ENCODE measurements around the gene ZNF816. TPM values are rescaled to one million over a fixed set of nuclear protein-coding genes. Genes with fewer than 3 reads are reported as not detected.

The ZNF816 gene
- total and polyA plus RNA-seq, 2 of the 8 experiments (the other 6 are each of a cell fraction or from before 2014, with no cell fraction given) = 2.7 to 13.2 TPM

GRCh38 chr19:52967772-52968171 lies 5.1 kb upstream of the ZNF816 start:
- Histone ChIP-seq H3K4me3 (ENCODE audit: extremely low read depth in 1 of 4, insufficient read depth in 2 of 4, low read depth in 3 of 4, low read length in 4 of 4) (no peak overlapping the region), H3K23ac (ENCODE audit: insufficient read length) (no peak overlapping the region)

More at GRCh38 chr19:52967772-52968171, 5.1 kb upstream of the ZNF816 start:
- no peaks in the 10 kb centered on the region for H3K79me2 ChIP-seq (ENCODE audit: control insufficient read depth in 1 of 2, insufficient read depth in 2 of 2, low read length in 2 of 2)
- H3K79me1 ChIP-seq (ENCODE audit: low read depth, low read length) = no peaks in the 10 kb centered on the region
- no peak overlapping the region for H2BK15ac ChIP-seq (ENCODE audit: low read length)
- H3K9me3 ChIP-seq (ENCODE audit: insufficient read depth in 2 of 2, low read depth in 1 of 2, low read length in 1 of 2) = peaks cover 0 to 6% of the 10 kb centered on the region in 2 experiments; a peak in 1 of 4 replicates
- DNase-seq (ENCODE audit: low read depth in 1 of 2, low spot score in 2 of 2) (no peak), FAIRE-seq (no peak)
- H3K18ac ChIP-seq (ENCODE audit: extremely low read depth, low read length) = no peak overlapping the region
- no peak overlapping the region for H2BK5ac ChIP-seq (ENCODE audit: low read depth, low read length)
- no peak overlapping the region for H3K4me2 ChIP-seq (ENCODE audit: insufficient read depth in 1 of 2, low read depth in 2 of 2, low read length in 2 of 2)
- no peak overlapping the region for H4K8ac ChIP-seq (ENCODE audit: extremely low read depth, insufficient read depth, low read length)
- H3K4ac ChIP-seq (replicated peaks; ENCODE audit: insufficient read length, low read depth, low read length) = no peak overlapping the region
- H3K36me3 ChIP-seq (ENCODE audit: control insufficient read depth in 2 of 4, insufficient read depth in 4 of 4, low read length in 3 of 4) = no peaks in the 10 kb centered on the region; a peak in 1 of 8 replicates
- H3K27me3 ChIP-seq (replicated peaks in 1 of 4; ENCODE audit: control insufficient read depth in 3 of 4, extremely low read depth in 1 of 4, insufficient read depth in 3 of 4, low read length in 3 of 4) = no peaks in the 10 kb centered on the region
- no peak overlapping the region for H2AFZ ChIP-seq (ENCODE audit: low read length)
- H3K27ac ChIP-seq (ENCODE audit: low read depth, low read length) = no peak overlapping the region
- ChIA-PET CTCF (ENCODE audit: partially characterized antibody) (no interaction called here), POLR2A (ENCODE audit: partially characterized antibody) (interaction anchor here (0.7 kb wide), 1 partner anchor 224 kb away, joined by 3 read pairs; no protein-coding TSS in a partner anchor)
- no peak overlapping the region for H4K5ac ChIP-seq (ENCODE audit: insufficient read length, low read depth, low read length)
- H2AK5ac ChIP-seq (ENCODE audit: low read depth, low read length) = no peak overlapping the region
- no peak overlapping the region for H2BK120ac ChIP-seq (replicated peaks; ENCODE audit: low read depth, low read length)
- H4K91ac ChIP-seq (replicated peaks; ENCODE audit: insufficient read length, low read length) = no peak overlapping the region
- H3K56ac ChIP-seq (replicated peaks; ENCODE audit: insufficient read length, low read depth, low read length) = no peak overlapping the region
- no peak overlapping the region for H3K9ac ChIP-seq (replicated peaks in 1 of 4; ENCODE audit: extremely low read depth in 1 of 4, low read depth in 3 of 4, low read length in 3 of 4)
- no peak overlapping the region for H2BK20ac ChIP-seq (ENCODE audit: low read length)
- TF ChIP-seq YY1 (IDR thresholded peaks at IDR 0.05; ENCODE audit: low read depth, low read length) = no peak
- no peak for TF ChIP-seq EZH2 (IDR thresholded peaks at IDR 0.05; ENCODE audit: low read depth, low read length, severe bottlenecking)
- TF ChIP-seq SP2 (IDR thresholded peaks at IDR 0.05; ENCODE audit: low read length) = no peak
- no peak for TF ChIP-seq CHD2 (IDR thresholded peaks at IDR 0.05; ENCODE audit: low read length)
- TF ChIP-seq JUN (IDR thresholded peaks at IDR 0.05; ENCODE audit: low read depth, low read length) = no peak
- no peak for TF ChIP-seq BCL11A (IDR thresholded peaks at IDR 0.05; ENCODE audit: low read depth in 2 of 2, low read length in 2 of 2)
- no peak for TF ChIP-seq EP300 (IDR thresholded peaks at IDR 0.05; ENCODE audit: borderline replicate concordance in 1 of 2, low read depth in 2 of 2, low read length in 2 of 2)
- no peak for TF ChIP-seq CBX5 (IDR thresholded peaks at IDR 0.05; ENCODE audit: low read depth, low read length)
- H4K20me1 ChIP-seq (replicated peaks in 1 of 2; ENCODE audit: control insufficient read depth in 1 of 2, insufficient read depth in 2 of 2, low read length in 2 of 2) = no peaks in the 10 kb centered on the region
- H3K14ac ChIP-seq (ENCODE audit: insufficient read length) = no peak overlapping the region
- 88% methylated on average over 2 of the region's 2 CpGs; no CpG with 5 or more reads in 1 of the 2 experiments for WGBS, 2 experiments (ENCODE audit: extremely low coverage in 1 of 2, insufficient coverage in 1 of 2, insufficient read length in 1 of 2, insufficient replicate concordance in 2 of 2, low coverage in 1 of 2, low lambda C conversion rate in 2 of 2, missing lambda C conversion rate in 1 of 2)
- no peak overlapping the region for H2BK12ac ChIP-seq (ENCODE audit: low read depth, low read length)
- H3K4me1 ChIP-seq (replicated peaks in 1 of 4; ENCODE audit: control insufficient read depth in 3 of 4, insufficient read depth in 4 of 4, low read length in 3 of 4) = peaks cover 0 to 7% (median 0%) of the 10 kb centered on the region in 4 experiments; a peak in 1 of 7 replicates
- peaks cover 3% of the 10 kb centered on the region for H3K23me2 ChIP-seq (ENCODE audit: low read depth, low read length)

Data from H1 (cell line).